HG03442 (cell line): ENCODE measurements around the gene ANXA9.

Experiments used
- ATAC-seq: cut with Tn5 transposase; IDR thresholded peaks from one replicate; pipeline ENCODE4 v1.9.1; 2021; ENCODE audit warnings: mild to moderate bottlenecking, moderate library complexity; ENCODE audit not compliant: unreplicated experiment

The ANXA9 gene, protein sequence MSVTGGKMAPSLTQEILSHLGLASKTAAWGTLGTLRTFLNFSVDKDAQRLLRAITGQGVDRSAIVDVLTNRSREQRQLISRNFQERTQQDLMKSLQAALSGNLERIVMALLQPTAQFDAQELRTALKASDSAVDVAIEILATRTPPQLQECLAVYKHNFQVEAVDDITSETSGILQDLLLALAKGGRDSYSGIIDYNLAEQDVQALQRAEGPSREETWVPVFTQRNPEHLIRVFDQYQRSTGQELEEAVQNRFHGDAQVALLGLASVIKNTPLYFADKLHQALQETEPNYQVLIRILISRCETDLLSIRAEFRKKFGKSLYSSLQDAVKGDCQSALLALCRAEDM

DNA sequence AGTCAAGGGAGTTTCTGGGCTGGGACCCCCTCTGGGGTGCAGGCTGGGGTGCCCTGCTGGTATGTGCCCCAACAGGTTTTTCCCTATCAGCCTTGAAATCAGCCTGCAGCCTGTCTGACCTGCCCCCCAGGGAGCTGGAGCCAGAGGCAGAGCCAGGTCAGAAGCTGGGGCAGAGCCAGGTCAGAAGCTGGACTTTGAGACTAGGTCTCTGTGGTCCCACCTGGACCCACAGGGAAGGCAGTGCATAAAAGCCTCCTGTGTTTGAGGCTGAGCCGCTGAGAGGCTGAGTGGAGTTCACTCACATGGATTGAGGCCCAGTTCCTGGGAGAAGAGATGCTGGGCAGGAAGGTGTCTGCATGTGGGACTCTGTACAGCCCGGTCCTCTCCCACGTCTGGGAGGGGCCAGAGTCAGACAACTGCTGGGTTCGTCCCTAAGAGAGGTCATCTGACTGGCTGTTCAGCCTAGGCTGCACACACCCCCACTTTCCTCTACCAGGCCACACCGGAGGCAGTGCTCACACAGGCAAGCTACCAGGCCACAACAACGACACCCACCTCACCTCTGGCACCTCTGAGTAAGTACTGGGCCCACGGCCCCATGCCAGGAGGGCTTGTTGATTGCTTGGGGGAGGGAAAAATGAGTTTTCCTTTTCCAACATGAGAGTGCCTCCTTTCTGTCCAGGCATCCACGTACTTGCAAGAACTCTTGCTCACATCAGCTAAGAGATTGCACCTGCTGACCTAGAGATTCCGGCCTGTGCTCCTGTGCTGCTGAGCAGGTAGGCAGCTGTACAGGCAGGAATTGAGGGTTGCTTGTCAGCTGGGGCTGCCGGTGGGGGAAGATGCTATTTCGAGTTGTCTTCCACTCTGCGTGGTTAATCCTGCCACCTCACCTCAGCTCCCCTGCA is at the start of gene ANXA9:
ANXA9 (plus strand) TSS at position 488 of the 908 bp plus-strand sequence. CDS start 814 bp downstream, outside the sequence.
- no peak for ATAC-seq

DNA sequence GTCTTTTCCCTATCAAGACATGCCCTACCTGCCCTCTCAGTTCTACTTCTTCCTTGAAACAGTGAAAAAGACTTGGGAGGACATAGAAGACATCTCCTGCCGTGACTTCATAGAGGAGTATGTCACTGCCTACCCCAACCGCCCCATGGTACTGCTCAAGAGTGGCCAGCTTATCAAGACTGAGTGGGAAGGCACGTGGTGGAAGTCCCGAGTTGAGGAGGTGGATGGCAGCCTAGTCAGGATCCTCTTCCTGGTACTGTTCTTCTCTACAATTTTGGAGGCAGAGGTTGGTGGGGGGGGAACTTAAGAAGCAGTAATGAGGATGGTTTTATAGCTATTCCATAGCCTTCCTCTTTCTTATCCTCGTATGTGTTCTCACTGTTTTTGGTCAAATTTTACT is 37.2 kb upstream of the ANXA9 start:
- no peak for ATAC-seq

DNA sequence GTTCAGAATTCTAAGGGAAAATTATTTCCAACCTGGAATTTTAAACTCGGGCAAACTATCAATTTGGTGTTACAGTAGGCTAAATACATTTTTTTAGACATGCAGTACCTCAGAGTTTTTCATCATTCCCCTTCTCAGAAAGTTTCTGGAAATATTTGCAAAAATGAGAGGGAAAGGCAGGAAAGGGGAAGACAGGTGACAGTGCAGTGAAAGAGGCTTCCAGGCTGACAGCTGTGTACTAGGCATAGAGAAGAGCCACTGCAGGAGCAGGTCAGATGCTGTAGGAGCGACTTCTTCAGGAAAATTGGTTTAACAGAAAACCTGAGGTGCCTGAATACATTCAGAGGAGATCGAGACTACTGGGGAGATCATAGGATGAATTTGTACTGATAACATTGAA is 27.4 kb upstream of the ANXA9 start:
- ATAC-seq = no peak

DNA sequence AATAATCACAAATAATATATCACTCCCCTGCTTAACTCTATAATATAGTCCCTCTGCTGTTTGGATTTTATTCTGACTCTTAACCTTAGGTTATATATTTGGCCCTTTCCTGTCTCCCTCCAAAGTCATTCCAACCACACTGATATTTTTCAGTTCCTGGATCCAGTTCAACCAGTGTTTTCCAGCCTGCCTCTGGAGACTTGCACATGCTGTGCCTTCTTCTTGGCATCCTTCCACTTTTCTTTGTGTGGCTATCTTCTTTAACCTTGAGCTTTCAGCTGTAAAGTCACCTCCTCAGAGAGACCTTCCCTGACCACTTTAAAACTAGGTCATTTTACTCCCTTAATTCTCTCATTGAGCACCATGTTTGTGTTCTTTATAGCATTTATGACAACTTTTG is 26.8 kb upstream of the ANXA9 start:
- ATAC-seq = no peak

DNA sequence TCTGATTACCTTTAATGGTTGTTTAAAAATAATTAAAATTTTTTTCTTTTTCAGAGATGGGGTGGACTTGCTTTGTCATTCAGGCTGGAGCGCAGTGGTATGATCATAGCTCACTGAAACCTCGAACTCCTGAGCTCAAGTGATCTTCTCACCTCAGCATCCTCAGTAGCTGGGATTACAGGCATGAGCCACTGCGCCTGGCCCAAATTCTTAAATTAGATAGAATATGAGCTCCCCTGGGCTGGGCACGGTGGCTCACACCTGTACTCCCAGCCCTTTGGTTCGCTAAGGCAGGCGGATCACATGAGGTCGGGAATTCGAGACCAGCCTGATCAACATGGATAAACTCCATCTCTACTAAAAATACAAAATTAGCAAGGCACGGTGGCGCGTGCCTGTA is 24.4 kb upstream of the ANXA9 start:
- ATAC-seq = no peak

DNA sequence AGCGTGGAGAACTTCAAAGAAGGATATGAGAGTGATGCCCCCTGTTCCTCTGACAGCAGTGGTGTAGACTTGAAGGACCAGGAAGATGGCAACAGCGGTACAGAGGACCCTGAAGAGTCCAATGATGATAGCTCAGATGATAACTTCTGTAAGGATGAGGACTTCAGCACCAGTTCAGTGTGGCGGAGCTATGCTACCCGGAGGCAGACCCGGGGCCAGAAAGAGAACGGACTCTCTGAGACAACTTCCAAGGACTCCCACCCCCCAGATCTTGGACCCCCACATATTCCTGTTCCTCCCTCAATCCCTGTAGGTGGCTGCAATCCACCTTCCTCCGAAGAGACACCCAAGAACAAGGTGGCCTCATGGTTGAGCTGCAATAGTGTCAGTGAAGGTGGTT is 21.4 kb upstream of the ANXA9 start:
- no peak for ATAC-seq

DNA sequence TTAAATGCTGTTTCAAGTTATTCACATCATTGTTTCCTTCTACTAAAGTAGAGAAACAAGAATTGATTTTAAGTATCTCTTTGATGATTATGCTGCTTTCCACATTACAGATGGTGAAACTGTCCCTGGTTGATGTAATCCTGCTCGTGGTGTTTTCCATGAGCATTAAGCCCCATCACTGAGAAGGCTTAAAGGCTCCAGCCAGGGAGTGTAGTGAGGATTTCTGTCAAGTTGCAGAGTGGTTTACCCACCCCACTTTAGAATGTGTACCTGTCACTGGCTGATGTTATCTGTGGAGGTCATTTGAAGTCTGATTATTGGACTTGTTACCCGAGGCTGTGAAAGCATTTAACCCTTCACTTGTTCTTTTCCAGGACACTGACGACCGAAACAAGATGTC is 20.3 kb upstream of the ANXA9 start:
- ATAC-seq = no peak

DNA sequence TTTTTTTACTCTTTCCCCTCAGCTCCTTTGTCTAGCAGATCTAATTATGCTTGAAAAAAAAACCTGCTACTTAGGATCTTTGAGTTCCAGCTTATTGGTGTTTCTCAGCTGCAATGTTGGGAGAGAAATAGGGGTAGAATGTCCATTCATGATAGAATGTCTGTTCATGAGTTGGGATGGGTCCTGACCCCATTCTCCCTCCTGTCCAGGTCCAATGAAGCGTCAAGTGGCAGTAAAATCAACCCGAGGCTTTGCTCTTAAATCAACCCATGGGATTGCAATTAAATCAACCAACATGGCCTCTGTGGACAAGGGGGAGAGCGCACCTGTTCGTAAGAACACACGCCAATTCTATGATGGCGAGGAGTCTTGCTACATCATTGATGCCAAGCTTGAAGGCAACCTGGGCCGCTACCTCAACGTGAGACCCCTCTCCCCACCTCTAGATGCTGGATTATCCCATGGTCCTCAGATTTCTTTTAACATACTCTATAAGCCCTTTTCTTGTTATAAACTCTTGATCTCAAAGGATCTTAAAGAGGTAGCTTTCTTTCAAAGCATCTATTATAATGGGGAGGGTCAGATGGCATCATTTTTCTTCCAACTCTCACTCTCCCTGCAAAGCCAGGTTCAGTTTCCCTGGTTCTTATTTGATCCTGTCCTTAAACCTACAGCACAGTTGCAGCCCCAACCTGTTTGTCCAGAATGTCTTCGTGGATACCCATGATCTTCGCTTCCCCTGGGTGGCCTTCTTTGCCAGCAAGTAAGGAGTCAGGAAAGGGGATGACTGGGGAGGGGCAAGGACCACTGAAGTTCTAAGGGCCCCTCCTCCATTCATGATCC is 18.6 kb upstream of the ANXA9 start:
- ATAC-seq = no peak

DNA sequence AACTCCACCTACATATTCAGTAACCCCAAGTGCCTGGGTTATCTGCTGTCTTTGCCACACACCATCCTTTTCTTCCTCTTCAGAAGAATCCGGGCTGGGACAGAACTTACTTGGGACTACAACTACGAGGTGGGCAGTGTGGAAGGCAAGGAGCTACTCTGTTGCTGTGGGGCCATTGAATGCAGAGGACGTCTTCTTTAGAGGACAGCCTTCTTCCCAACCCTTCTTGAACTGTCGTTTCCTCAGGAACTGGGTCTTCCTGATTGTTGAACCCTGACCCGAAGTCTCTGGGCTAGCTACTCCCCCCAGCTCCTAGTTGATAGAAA is 18.0 kb upstream of the ANXA9 start:
- no peak for ATAC-seq

DNA sequence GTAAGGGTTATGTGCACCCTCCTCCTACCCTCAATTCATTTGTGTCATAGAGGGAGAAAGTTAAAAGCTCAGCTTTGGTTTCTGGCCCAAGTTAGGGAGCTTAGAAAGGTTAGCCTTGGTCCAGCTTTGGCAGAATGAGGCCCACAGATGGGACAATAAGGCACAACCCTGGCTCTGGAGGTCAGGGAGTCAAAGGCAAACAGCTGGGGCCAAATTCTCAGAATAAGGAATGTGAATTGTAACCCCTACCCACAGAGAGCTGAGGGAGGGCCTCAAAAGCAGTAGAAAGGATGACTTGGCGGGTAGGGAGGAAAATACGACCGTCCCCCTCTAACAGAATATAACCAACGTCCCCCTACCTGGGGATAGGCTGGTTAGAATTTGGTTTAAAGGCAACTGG is 16.5 kb upstream of the ANXA9 start:
- ATAC-seq = no peak

DNA sequence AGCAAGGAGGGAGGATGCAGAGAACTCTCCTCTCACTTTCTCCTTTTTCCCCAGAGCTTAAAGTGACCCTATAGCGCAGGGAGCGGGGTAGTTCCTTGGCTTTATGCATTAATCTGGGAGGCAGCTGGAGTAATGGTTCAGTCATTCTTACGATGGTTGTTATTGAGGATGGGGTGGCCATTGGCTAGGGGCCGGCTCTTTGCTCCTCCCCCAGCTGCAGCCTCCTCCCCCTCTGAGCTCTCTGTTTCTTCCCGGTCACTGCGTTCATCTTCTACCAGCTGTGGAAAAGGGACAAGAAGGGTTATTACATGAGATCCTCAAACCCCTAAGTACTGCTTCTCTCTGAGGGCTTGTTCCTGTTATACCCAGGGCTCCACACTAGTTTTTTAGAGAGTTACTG is 16.1 kb upstream of the ANXA9 start:
- ATAC-seq = no peak

DNA sequence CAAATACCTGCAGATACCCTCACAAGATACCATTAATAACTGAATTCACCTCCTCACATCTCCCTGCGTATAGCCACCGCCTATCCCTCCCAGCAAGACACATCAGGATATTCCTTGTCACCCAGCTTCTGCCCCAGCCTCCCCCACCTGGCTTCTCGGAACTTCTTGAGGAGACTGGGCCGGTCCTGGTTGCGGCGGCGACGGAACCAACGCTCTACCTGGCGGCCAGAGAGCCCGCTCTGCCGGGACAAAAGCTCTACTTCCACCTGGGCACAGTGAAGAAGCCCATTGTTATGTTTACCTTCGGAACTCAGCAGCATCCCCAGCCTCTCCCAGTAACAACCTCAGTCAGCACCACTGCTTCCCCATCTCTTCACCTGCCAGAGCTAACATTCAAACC is 14.2 kb upstream of the ANXA9 start:
- ATAC-seq = no peak

DNA sequence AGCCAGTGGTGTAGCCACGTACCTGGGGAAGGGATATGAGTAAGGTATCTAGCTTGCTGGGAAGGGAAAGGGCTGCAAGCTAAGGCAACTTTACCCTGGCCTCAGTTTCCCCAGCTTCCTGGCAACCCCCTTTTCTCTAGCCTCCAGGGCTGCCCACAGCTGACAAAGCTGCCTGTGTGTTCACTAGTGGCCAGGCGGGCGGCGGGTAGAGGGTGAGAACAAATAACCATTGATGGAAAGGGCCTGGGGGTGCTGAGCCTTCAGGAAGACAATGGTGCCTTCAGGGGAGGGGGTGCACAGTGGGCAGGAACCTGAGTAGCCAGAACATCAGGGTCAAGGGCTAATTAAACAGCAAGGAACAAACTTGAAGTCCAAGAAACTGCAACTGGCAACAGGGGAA is 13.6 kb upstream of the ANXA9 start:
- no peak for ATAC-seq

DNA sequence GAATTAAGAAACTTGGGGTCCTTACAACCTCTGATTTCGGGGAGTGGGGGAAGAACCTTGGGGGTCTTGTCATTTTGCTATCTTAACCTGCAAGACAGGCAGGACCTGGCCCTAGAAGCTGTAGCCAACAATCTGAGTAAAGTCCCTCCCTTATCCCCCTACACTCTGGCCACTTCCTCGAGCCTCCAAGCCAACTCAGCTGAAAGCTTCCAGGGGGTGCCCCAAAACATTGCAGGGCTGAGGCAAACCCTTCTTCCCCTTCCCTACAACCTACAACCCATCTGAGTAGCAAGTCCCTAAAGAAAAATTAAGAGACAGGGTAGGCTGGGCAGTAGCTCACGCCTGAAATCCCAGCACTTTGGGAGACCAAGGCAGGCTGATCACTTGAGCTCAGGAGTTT is 12.5 kb upstream of the ANXA9 start:
- no peak for ATAC-seq

DNA sequence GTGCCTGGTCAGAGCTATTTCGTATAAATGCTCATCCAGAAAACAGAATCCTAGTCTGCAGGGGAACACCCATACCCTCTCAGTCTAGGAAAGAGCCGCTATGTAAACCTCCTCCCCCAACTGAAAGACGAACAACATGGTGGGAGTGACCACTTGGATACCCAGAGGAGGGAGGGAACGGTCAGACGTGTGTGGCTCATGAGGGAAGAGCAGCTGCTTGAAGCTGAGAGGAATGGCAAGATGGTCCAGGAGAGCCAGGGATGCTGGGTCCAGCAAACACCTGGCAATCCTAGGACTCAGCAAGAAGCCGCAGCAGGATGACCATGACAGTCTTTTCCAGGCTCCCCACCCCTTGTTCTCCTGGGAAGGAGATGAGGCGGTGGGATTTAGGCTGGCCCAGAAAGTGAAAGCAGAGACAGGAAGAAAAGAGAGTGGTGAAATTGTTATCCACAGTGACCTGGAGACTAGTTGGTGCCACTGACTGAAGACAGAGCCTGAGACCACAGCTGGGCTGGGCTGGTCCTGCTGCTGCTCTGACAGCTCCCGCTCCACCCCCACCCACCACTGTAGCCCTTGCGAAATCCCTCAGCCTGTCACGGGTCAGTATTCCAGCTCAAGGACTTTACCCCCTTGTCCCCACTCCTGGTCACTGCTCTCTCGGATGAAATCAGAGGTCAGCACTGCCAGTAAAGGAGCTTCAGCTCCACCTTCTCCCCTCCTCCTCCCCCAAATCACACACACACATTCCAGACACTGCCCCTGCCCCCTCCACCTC is 11.1 kb upstream of the ANXA9 start:
- no peak for ATAC-seq

DNA sequence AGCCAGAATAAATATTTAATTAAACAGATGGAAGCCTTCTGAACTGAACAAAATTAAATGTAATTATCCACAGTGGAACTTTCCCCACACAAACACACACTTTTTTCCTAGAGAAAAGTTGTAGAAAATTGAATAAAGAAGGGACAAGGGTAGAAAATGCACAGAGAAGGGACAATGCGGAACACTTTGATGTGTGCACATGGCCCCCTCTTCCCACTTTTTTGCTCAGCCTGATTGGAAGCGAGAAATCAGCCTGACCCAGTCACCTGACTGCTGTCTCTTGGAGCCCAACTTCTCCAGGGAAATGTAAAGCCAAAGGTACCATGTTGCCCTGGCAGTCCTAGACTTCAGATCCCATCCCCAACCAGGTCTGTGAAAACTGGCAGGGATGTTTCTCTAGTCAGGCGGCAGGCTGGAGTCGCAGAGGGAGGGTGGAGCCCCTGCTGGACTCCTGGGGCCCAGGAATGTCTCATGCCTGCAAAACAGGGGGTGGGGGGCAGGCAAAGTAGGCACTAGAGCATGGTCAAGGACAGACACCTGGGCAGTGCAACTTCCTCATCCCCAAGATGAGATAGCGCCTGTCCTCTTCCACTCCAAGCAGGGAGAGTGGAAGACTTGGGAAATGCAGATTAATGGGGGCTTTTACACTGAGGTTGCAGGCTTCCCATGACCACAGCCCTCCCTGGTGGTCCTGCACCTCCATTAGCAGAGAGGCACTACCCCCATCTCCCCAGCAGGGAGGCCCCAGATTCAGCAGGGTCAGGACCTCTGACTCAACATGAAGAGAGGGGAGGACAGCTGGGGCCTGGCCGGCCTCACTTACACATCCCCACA is 10.3 kb upstream of the ANXA9 start:
- no peak for ATAC-seq

DNA sequence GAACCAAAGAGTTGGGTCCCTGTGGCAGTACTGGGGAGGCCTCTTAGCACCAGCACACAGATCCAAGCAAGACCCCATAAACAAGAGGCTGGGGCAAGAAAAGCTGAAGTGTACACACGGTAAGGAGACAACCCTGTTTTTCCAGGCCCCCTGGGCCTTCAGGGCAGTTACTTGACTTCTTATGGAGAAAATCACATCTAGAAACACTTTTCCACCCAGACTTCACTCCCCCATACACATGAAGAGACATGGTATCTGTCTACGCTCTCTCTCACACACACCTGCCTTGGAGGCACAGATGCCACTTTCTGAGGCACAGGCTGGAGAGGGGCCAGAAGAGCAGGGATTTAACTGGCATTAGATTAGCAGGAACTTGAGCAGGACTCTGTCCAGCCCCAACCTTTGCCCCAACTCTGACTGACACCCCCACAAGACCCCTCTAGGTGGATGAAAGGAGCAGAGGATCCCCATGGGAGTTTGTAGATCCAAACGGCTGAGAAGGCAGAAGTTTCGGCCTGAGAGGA is 9.6 kb upstream of the ANXA9 start:
- ATAC-seq = no peak

DNA sequence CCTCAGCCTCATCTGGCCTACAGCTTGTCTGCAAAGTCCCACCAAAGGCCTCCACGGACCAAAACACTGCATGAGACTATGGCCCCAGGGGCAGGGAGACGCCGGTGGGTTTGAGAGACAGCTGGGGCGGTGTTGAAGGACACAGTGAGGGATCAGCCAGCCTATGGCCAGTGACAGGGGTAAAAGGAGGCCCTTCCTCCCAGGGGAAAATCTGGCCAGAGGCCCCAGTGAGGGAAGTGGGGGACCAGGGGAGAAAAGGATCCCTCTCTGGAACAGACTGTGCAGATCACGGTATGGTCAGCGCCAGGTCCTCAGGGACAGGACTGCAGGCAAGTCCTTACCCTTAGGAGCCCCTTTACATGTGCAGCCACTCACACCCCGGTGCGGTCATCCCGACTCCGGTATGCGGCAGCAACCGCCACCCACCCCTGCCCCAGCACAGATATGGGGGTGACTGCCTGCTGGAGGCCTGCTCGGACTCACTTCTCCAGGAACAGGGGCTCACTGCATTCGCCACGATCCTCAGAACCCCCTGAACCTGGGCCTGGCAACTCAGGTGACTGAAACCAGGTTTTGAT is 8.7 kb upstream of the ANXA9 start:
- no peak for ATAC-seq
